D341Med (cell line): ENCODE data around the gene PHTF1.
"Not testable (repeated sequence)": the region's sequence is repeated elsewhere in the genome, so short reads cannot be mapped to it uniquely, and the experiment has no call there.

Experiments used
- DNase-seq: peaks from one replicate; pipeline ENCODE4 v3.0.0; 2012; ENCODE audit warnings: low spot score

The PHTF1 gene

GRCh38 chr1:113777561-113777960 is 18.3 kb upstream of the PHTF1 start:
- no peak for DNase-seq

- DNase-seq = no peak
These were observed 10.7 kb upstream of the PHTF1 start for GRCh38 chr1:113770031-113770430.

- no peak for DNase-seq
These were observed 10.3 kb upstream of the PHTF1 start for GRCh38 chr1:113769601-113769970.

GRCh38 chr1:113768916-113769600 is 9.8 kb upstream of the PHTF1 start:
- no peak for DNase-seq

- DNase-seq = no peak
These were observed 6.3 kb upstream of the PHTF1 start for GRCh38 chr1:113765306-113766230.

- DNase-seq = peak; percentile 50
These were observed 4.4 kb upstream of the PHTF1 start for GRCh38 chr1:113763661-113764060.

GRCh38 chr1:113761937-113762336 is 2.7 kb upstream of the PHTF1 start:
- DNase-seq = no peak

GRCh38 chr1:113760102-113761080 is 1.1 kb upstream of the PHTF1 start:
- no peak for DNase-seq

GRCh38 chr1:113758631-113759332 is 504 bp downstream of the PHTF1 start:
- DNase-seq = peak; percentile 81

GRCh38 chr1:113756461-113756860 is 2.8 kb downstream of the PHTF1 start:
- DNase-seq = no peak

- DNase-seq = not testable (repeated sequence)
These were observed 6.0 kb downstream of the PHTF1 start for GRCh38 chr1:113753333-113753732.

- no peak for DNase-seq
These were observed 7.8 kb downstream of the PHTF1 start for GRCh38 chr1:113751516-113751915.

- DNase-seq = no peak
These were observed 8.2 kb downstream of the PHTF1 start for GRCh38 chr1:113751114-113751513.

- no peak for DNase-seq
These were observed 9.9 kb downstream of the PHTF1 start for GRCh38 chr1:113749402-113749801.

- no peak for DNase-seq
These were observed 11.9 kb downstream of the PHTF1 start for GRCh38 chr1:113747376-113747775.

GRCh38 chr1:113745425-113745824 is 13.9 kb downstream of the PHTF1 start:
- DNase-seq = no peak

- no peak for DNase-seq
These were observed 15.2 kb downstream of the PHTF1 start for GRCh38 chr1:113744114-113744513.

- no peak for DNase-seq
These were observed 16.8 kb downstream of the PHTF1 start for GRCh38 chr1:113742515-113742914.

GRCh38 chr1:113734357-113735055 is 24.8 kb downstream of the PHTF1 start:
- no peak for DNase-seq

- no peak for DNase-seq
These were observed 26.5 kb downstream of the PHTF1 start for GRCh38 chr1:113732802-113733201.

- no peak for DNase-seq
These were observed 38.3 kb downstream of the PHTF1 start for GRCh38 chr1:113721010-113721409.
